ENCODE data around the gene CARD8. TPM values are rescaled to one million over a fixed set of nuclear protein-coding genes. Genes with fewer than 3 reads are reported as not detected.

Gene CARD8
- total RNA-seq, 4 donors from 2014 or later: 33.7 to 54.0 (median 38.8) TPM

DNA sequence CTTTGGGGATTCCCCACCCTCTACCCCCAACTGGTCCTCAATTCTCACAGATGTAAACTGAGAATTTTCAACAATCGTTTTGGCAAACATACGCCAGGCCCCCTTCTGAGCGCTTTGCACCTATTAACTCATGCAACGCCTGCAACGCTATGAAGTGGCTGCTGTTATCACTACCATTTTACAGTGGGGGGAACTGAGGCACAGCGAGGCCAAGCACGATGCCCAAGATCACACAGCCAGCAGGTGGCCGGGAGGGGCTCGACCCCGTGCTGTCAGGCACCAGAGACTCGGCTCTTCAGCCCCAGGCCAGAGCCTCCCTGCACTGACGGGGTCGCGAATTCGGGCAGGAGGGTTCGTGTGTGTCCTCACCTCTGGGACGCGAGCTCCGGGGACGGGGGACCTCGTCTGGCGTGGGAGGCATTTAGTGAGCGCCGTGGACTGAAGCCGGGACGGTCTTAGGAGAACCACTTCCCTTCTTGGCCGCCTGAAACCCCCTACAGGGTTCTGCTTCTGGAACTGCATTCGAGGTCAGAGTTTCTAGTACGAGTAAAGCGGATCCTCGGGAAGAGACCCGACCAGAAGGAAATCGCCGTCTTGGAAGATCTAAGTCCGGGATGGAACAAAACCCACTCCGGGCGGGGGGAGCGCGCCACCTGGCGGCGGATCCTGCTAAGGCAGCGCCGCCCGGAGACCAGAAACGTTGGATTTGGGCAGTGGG, 35.2 kb upstream of the CARD8 start:
- peaks cover 0 to 4% (median 0%) of the 10 kb centered on the region in 3 donors for H3K36me3 ChIP-seq
- peak overlapping the region; percentile 16 to 44 (median 30) for H3K4me3 ChIP-seq
- TF ChIP-seq POLR2A (IDR thresholded peaks at IDR 0.05) (no peak), EP300 (IDR thresholded peaks at IDR 0.05) (peak in 1 of 2 donors; percentile 21)
- TF ChIP-seq, protein P1, sequence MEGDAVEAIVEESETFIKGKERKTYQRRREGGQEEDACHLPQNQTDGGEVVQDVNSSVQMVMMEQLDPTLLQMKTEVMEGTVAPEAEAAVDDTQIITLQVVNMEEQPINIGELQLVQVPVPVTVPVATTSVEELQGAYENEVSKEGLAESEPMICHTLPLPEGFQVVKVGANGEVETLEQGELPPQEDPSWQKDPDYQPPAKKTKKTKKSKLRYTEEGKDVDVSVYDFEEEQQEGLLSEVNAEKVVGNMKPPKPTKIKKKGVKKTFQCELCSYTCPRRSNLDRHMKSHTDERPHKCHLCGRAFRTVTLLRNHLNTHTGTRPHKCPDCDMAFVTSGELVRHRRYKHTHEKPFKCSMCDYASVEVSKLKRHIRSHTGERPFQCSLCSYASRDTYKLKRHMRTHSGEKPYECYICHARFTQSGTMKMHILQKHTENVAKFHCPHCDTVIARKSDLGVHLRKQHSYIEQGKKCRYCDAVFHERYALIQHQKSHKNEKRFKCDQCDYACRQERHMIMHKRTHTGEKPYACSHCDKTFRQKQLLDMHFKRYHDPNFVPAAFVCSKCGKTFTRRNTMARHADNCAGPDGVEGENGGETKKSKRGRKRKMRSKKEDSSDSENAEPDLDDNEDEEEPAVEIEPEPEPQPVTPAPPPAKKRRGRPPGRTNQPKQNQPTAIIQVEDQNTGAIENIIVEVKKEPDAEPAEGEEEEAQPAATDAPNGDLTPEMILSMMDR (IDR thresholded peaks at IDR 0.05): peak; percentile 92 to 97 (median 96)
- H3K27ac ChIP-seq: no peak overlapping the region
- 1% methylated on average over 36 to 45 of the region's 45 CpGs for WGBS, 2 donors
- peak; percentile 61 to 69 for DNase-seq (ENCODE audit: low spot score in 2 of 2)
- H3K4me1 ChIP-seq: peaks cover 0 to 15% (median 3%) of the 10 kb centered on the region in 4 donors
- peaks cover 0 to 7% of the 10 kb centered on the region in 2 donors for H3K27me3 ChIP-seq
- peaks cover 0 to 10% (median 0%) of the 10 kb centered on the region in 4 donors for H3K9me3 ChIP-seq

DNA sequence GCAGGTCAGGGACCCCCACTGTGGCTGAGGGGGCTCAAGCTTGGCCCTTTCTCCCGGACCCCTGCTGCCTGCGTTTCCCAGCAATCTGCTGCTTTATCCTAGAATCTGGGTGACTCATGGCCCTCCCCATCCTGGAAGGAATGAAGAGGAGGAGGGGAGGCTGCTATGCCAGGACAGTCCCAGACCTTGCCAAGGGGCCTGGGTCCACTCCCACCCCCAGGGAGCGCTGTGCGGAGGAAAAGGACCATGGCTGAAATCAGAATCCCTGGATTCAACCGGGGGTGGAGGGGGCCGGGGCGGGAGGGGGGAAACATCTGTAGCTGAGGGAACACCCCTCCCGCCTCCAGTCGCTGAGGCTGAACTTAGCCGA, 34.7 kb upstream of the CARD8 start:
- Histone ChIP-seq H3K4me3 (no peak overlapping the region), H3K27me3 (peaks cover 0 to 7% of the 10 kb centered on the region in 2 donors), H3K27ac (no peak overlapping the region), H3K4me1 (peaks cover 0 to 15% (median 3%) of the 10 kb centered on the region in 4 donors), H3K36me3 (peaks cover 0 to 7% (median 0%) of the 10 kb centered on the region in 3 donors), H3K9me3 (peaks cover 0 to 10% (median 0%) of the 10 kb centered on the region in 4 donors)
- 8 to 20% methylated on average over 10 of the region's 10 CpGs for WGBS, 2 donors
- TF ChIP-seq, protein P1 (IDR thresholded peaks at IDR 0.05): no peak
- DNase-seq (ENCODE audit: low spot score in 2 of 2): no peak

DNA sequence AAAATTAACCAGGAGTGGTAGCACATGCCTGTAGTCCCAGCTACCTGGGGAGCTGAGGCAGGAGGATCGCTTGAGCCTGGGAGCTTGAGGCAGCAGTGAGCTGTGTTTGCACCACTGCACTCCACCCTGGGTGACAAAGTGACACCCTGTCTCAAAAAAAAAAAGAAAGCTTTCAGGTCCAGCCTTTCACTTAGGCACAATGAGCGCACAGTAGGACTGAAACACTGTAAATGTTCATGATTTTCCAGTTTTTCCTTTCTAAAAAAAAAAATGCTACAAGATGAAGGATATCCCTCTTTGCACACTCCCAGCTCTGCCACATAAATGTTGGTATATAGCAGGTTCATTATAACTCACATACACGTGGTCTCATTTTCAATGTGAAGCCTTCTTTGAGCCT, 32.0 kb upstream of the CARD8 start:
- H3K36me3 ChIP-seq: peaks cover 0 to 14% (median 0%) of the 10 kb centered on the region in 3 donors
- WGBS, 2 donors: 91 to 92% methylated on average over 3 of the region's 3 CpGs
- no peak for DNase-seq (ENCODE audit: low spot score in 2 of 2)
- peaks cover 0 to 15% (median 3%) of the 10 kb centered on the region in 4 donors for H3K4me1 ChIP-seq
- H3K27ac ChIP-seq: no peak overlapping the region
- H3K4me3 ChIP-seq: no peak overlapping the region
- peaks cover 0 to 19% (median 0%) of the 10 kb centered on the region in 4 donors for H3K9me3 ChIP-seq
- TF ChIP-seq EP300 (IDR thresholded peaks at IDR 0.05): no peak
- no peak for TF ChIP-seq POLR2A (IDR thresholded peaks at IDR 0.05)
- TF ChIP-seq, protein P1 (IDR thresholded peaks at IDR 0.05): no peak
- no peaks in the 10 kb centered on the region for H3K27me3 ChIP-seq

DNA sequence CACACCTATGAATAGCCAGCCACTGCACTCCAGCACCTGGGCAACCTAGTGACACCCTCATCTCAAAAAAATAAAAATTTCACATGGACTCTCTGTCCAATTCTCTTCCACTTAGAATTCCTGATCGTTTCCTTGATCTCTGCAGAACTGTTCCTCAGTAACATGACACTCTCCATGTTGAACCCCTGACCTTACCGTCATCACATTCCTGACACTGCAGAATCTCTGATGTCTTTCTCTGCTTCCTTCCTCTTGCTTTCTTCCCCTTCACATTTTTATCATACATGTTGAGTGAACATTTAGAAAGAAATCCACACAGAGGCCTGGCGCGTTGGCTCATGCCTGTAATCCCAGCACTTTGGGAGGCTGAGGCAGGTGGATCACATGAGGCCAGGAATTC, 29.2 kb upstream of the CARD8 start:
- no peaks in the 10 kb centered on the region for H3K4me1 ChIP-seq
- H3K4me3 ChIP-seq: no peak overlapping the region
- peaks cover 0 to 14% (median 0%) of the 10 kb centered on the region in 3 donors for H3K36me3 ChIP-seq
- TF ChIP-seq POLR2A (IDR thresholded peaks at IDR 0.05): no peak
- TF ChIP-seq, protein P1 (IDR thresholded peaks at IDR 0.05): no peak
- no peak for TF ChIP-seq EP300 (IDR thresholded peaks at IDR 0.05)
- no peak overlapping the region for H3K27ac ChIP-seq
- WGBS, 2 donors: 64 to 71% methylated on average over 4 of the region's 4 CpGs
- H3K9me3 ChIP-seq: peaks cover 0 to 20% (median 0%) of the 10 kb centered on the region in 4 donors
- no peak for DNase-seq (ENCODE audit: low spot score in 2 of 2)
- H3K27me3 ChIP-seq: no peaks in the 10 kb centered on the region

DNA sequence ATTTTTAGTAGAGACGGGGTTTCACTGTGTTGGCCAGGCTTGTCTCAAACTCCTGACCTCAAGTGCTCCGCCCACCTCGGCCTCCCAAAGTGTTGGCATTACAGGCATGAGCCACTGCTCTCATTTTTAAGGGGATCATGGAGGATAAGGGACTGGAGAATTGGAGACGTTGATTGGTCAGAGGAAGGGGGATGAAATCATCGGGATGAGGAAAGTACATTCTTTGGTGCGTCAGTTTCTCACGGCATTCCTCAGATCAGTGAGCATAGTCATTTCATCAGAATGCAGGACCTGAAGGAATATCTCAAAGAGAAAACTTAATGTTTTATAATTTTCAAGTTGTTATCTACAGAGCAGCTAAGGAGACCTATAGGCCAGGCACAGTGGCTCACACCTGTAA, 28.2 kb upstream of the CARD8 start:
- TF ChIP-seq, protein P1 (IDR thresholded peaks at IDR 0.05): no peak
- TF ChIP-seq EP300 (IDR thresholded peaks at IDR 0.05) (no peak), POLR2A (IDR thresholded peaks at IDR 0.05) (no peak)
- Histone ChIP-seq H3K36me3 (peaks cover 0 to 14% (median 0%) of the 10 kb centered on the region in 3 donors), H3K9me3 (peaks cover 0 to 20% (median 0%) of the 10 kb centered on the region in 4 donors), H3K4me3 (no peak overlapping the region), H3K27ac (no peak overlapping the region), H3K4me1 (no peaks in the 10 kb centered on the region), H3K27me3 (no peaks in the 10 kb centered on the region)
- no peak for DNase-seq (ENCODE audit: low spot score in 2 of 2)
- 96% methylated on average over 7 of the region's 7 CpGs for WGBS, 2 donors

Data from tibial nerve (tissue), 4 donors.